SK-N-SH (cell line): ENCODE data around the gene LEMD1. TPM values are rescaled to one million over a fixed set of nuclear protein-coding genes. Genes with fewer than 3 reads are reported as not detected.

Experiments used
- CTCF ChIA-PET: fragments of 300-600, 350-600 bp; formaldehyde crosslinking; extraction: SDS; loops from one replicate; lab custom pipeline; 2021; lab: Yijun Ruan, JAX
- POLR2A ChIA-PET: fragments of 350-600 bp; sonication (Branson Sonifier 250); formaldehyde crosslinking; extraction: SDS; loops from one replicate; lab custom pipeline; 2020; ENCODE audit warnings: antibody characterized with exemption, inconsistent platforms; lab: Yijun Ruan, JAX
- DNase-seq: peaks from one replicate; pipeline ENCODE4 v3.0.0; 2012
- H2AFZ ChIP-seq: fragments of 200-600 bp; sonication (generic); 2 replicates; pipeline ENCODE4 v1.8.1; 2016; ENCODE audit warnings: antibody characterized with exemption, mild to moderate bottlenecking, low read depth
- H3F3A ChIP-seq: fragments of 200-600 bp; sonication (generic); replicated peaks from 2 replicates; pipeline ENCODE3; 2016; ENCODE audit warnings: antibody characterized with exemption, mild to moderate bottlenecking; ENCODE audit not compliant: insufficient read depth
- H3K27ac ChIP-seq, 2 experiments: fragments of 200-500 bp in 1 of 2; fragments of 200-600 bp in 1 of 2; sonication (Bioruptor generic) in 1 of 2; sonication (generic), shearing (Covaris generic) in 1 of 2; 2 replicates each; pipeline versions ENCODE4 v1.5.1 to v1.6.1; 2014 to 2016; ENCODE audit warnings: low read depth in 2 of 2, inconsistent platforms in 1 of 2, low read length in 1 of 2, mild to moderate bottlenecking in 1 of 2, mixed read lengths in 1 of 2
- H3K27me3 ChIP-seq: fragments of 200-600 bp; sonication (generic), shearing (Covaris generic); 2 replicates; pipeline ENCODE4 v1.6.1; 2016; ENCODE audit warnings: mixed run types; ENCODE audit not compliant: insufficient read depth
- H3K36me3 ChIP-seq, 2 experiments: fragments of 200-500 bp in 1 of 2; fragments of 200-600 bp in 1 of 2; sonication (Bioruptor generic) in 1 of 2; sonication (generic) in 1 of 2; replicated peaks in 1 of 2; 2 replicates each; pipeline versions ENCODE3 to v1.5.1; 2014 to 2016; ENCODE audit warnings: low read length in 1 of 2, mild to moderate bottlenecking in 1 of 2; ENCODE audit not compliant: insufficient read depth in 2 of 2, control insufficient read depth in 1 of 2
- H3K4me1 ChIP-seq, 2 experiments: fragments of 200-500 bp in 1 of 2; fragments of 200-600 bp in 1 of 2; sonication (Bioruptor generic) in 1 of 2; sonication (generic), shearing (Covaris generic) in 1 of 2; 2 replicates each; pipeline versions ENCODE4 v1.5.1 to v1.6.1; 2014 to 2016; ENCODE audit warnings: low read depth in 1 of 2, low read length in 1 of 2, mixed run types in 1 of 2; ENCODE audit not compliant: insufficient read depth in 2 of 2, control insufficient read depth in 1 of 2
- H3K4me2 ChIP-seq: fragments of 200-600 bp; sonication (generic), shearing (Covaris generic); 2 replicates; pipeline ENCODE4 v1.6.1; 2017; ENCODE audit warnings: mixed run types
- H3K4me3 ChIP-seq, 2 experiments: fragments of 200-500 bp in 1 of 2; fragments of 200-600 bp in 1 of 2; sonication (Bioruptor generic) in 1 of 2; sonication (generic), shearing (Covaris generic) in 1 of 2; 2 replicates each; pipeline versions ENCODE4 v1.5.1 to v1.8.1; 2014 to 2016; ENCODE audit warnings: low read depth in 2 of 2, inconsistent platforms in 1 of 2, low read length in 1 of 2, mild to moderate bottlenecking in 1 of 2, mixed read lengths in 1 of 2, moderate library complexity in 1 of 2
- H3K79me2 ChIP-seq: fragments of 200-600 bp; sonication (generic); 2 replicates; pipeline ENCODE4 v1.8.1; 2017; ENCODE audit warnings: mild to moderate bottlenecking; ENCODE audit not compliant: insufficient read depth
- H3K9ac ChIP-seq: fragments of 200-600 bp; sonication (generic); 2 replicates; pipeline ENCODE4 v1.6.1; 2017; ENCODE audit warnings: mixed run types
- H3K9me2 ChIP-seq: fragments of 200-600 bp; sonication (generic); 2 replicates; pipeline ENCODE4 v1.6.1; 2017; ENCODE audit warnings: mixed run types
- H3K9me3 ChIP-seq: fragments of 200-600 bp; sonication (generic); 2 replicates; pipeline ENCODE4 v1.6.1; 2017; ENCODE audit warnings: mixed run types, mild to moderate bottlenecking, moderate library complexity
- H4K20me1 ChIP-seq: fragments of 200-600 bp; sonication (generic); 2 replicates; pipeline ENCODE4 v1.6.1; 2017; ENCODE audit warnings: mild to moderate bottlenecking, mixed run types; ENCODE audit not compliant: insufficient read depth
- EP300 ChIP-seq, 2 experiments: IDR thresholded peaks; 2 replicates each; pipeline versions ENCODE4 v1.4.0 to v1.6.1; 2012; ENCODE audit warnings: borderline replicate concordance in 1 of 2, low read depth in 1 of 2, low read length in 1 of 2
- JUND ChIP-seq: IDR thresholded peaks from 2 replicates; pipeline ENCODE4 v1.4.0; 2012
- MXI1 ChIP-seq: IDR thresholded peaks from 2 replicates; pipeline ENCODE4 v1.6.1; 2012; ENCODE audit warnings: mild to moderate bottlenecking, low read depth, low read length, improper control_type of control experiment
- NFIC ChIP-seq: IDR thresholded peaks from 2 replicates; pipeline ENCODE4 v1.4.0; 2012; ENCODE audit warnings: borderline replicate concordance
- POLR2AphosphoS5 ChIP-seq: IDR thresholded peaks from 2 replicates; pipeline ENCODE4 v1.6.1; 2012; ENCODE audit warnings: low read depth, low read length
- WGBS: methylation state at CpG from one replicate; pipeline ENCODE4 v1.1.6; 2017; ENCODE audit warnings: low lambda C conversion rate; 5-methylcytosine and 5-hydroxymethylcytosine counted together
- polyA plus RNA-seq, 3 experiments: library from polyadenylated mRNA; depleted of rRNA; stranded (reverse); fragments of >200 nt; gene quantifications; 2 replicates each; pipeline ENCODE4 v1.2.3, GENCODE V29; 2012
- TF ChIP-seq, protein P1 (sequence below): IDR thresholded peaks from 2 replicates; pipeline ENCODE4 v1.4.0; 2012; ENCODE audit warnings: low read depth, borderline replicate concordance
- TF ChIP-seq, protein P2 (sequence below): IDR thresholded peaks from 2 replicates; pipeline ENCODE4; 2012

LEMD1 gene
- polyA plus RNA-seq, 1 of the 3 experiments (the other 2 are of a cell fraction) = not detected

DNA sequence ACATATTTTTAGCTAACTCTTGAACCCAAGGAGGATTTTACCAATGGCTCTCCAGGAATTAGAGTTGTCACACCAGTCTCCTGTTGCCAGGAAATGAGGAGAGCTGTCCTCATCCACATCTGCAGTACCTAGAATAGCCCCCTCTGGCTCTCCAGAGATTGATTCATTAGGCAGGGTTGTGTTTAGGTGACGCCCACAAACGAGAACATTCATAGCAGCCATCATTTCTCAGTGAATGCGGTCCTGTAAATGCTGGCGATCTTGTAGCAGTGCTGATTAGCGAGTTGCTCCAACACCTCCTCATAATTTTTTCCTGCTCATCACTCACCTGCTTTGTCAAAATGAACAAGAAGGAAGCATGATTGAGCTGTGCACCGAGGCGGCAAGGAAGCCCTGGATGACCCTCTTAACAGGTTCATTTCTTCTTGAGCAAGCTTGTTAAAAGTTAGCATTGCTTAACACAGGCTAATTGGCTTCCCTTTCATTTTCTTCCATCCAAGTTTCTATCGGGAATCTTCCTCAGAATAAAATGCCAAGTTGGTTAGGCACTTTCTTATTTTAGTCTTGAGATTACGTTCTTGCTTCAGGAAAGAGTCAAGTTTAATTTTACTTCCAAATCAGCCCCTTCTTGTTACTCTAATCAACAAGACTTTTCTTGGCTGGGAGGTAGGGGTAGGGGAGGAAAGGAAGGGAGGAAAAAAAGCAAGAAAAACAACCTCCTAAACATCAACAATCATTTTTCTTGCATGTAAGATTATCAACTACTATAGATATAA, 48.6 kb downstream of the LEMD1 start (continued):
- TF ChIP-seq, protein P1, sequence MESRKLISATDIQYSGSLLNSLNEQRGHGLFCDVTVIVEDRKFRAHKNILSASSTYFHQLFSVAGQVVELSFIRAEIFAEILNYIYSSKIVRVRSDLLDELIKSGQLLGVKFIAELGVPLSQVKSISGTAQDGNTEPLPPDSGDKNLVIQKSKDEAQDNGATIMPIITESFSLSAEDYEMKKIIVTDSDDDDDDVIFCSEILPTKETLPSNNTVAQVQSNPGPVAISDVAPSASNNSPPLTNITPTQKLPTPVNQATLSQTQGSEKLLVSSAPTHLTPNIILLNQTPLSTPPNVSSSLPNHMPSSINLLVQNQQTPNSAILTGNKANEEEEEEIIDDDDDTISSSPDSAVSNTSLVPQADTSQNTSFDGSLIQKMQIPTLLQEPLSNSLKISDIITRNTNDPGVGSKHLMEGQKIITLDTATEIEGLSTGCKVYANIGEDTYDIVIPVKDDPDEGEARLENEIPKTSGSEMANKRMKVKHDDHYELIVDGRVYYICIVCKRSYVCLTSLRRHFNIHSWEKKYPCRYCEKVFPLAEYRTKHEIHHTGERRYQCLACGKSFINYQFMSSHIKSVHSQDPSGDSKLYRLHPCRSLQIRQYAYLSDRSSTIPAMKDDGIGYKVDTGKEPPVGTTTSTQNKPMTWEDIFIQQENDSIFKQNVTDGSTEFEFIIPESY = no peak

DNA sequence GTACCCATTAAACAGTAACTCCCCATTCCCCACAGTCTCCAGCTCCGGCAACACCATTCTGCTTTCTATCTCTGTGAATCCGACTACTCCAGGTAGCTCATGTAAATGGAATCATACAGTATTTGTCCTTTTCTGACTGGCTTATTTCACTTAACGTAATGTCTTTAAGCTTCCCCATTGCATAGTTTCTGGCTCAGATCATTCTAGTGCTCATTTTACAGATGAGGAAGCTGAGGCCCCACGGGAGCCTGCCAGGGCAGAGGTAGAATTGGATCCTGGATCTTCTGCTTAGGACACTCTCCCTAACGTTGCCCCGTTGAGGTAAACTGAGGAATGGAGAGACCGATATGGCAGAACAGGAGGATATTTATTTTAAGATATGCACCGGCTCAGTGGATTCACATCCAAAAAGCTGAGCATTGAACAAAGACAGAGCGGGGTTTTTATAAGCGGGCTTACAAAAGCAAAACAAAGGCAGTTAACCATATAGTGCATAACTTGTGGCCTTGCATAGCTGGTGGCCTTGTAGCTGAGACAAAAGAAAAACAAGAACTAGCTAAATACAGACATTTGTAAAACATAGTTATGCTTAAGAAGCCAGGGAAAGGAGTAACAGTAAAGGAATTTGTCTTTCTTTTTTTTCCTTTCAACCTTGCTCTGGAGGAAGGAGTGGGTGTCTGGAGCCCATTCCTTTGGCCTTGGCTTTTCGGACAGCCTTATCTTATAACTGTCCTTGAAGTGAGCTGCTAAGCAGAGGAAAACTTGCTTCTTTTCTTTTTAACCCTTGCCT, 49.8 kb downstream of the LEMD1 start:
- ChIA-PET CTCF (interaction anchor here (1.0 to 1.9 kb wide), 6 partner anchors 36 to 152 kb away, joined by 3 to 7 read pairs (median 4); no protein-coding TSS in a partner anchor), POLR2A (no interaction called here)
- H3F3A ChIP-seq = peaks cover 36% of the 10 kb centered on the region
- peak overlapping the region in 1 of 2 experiments; percentile 55; a peak in 2 of 4 replicates for H3K27ac ChIP-seq
- H3K79me2 ChIP-seq = no peaks in the 10 kb centered on the region
- TF ChIP-seq MXI1 = no peak
- TF ChIP-seq NFIC = 0 out of 2 replicates have a peak, but pooled peaks have one; percentile 17
- TF ChIP-seq, protein P2, sequence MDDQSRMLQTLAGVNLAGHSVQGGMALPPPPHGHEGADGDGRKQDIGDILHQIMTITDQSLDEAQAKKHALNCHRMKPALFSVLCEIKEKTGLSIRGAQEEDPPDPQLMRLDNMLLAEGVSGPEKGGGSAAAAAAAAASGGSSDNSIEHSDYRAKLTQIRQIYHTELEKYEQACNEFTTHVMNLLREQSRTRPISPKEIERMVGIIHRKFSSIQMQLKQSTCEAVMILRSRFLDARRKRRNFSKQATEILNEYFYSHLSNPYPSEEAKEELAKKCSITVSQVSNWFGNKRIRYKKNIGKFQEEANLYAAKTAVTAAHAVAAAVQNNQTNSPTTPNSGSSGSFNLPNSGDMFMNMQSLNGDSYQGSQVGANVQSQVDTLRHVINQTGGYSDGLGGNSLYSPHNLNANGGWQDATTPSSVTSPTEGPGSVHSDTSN = no peak
- TF ChIP-seq JUND = 0 out of 2 replicates have a peak, but pooled peaks have one; percentile 16
- no peak for DNase-seq
- no peak overlapping the region for H2AFZ ChIP-seq
- H3K27me3 ChIP-seq = no peaks in the 10 kb centered on the region
- H3K9me2 ChIP-seq = no peaks in the 10 kb centered on the region
- WGBS = 83% methylated on average over 11 of the region's 11 CpGs
- peak overlapping the region; percentile 50 for H3K4me2 ChIP-seq
- peaks cover 4 to 34% of the 10 kb centered on the region in 2 experiments for H3K4me1 ChIP-seq
- no peaks in the 10 kb centered on the region for H3K36me3 ChIP-seq
- H4K20me1 ChIP-seq = no peaks in the 10 kb centered on the region
- no peak overlapping the region for H3K4me3 ChIP-seq
- no peak overlapping the region for H3K9ac ChIP-seq
- no peaks in the 10 kb centered on the region for H3K9me3 ChIP-seq

DNA sequence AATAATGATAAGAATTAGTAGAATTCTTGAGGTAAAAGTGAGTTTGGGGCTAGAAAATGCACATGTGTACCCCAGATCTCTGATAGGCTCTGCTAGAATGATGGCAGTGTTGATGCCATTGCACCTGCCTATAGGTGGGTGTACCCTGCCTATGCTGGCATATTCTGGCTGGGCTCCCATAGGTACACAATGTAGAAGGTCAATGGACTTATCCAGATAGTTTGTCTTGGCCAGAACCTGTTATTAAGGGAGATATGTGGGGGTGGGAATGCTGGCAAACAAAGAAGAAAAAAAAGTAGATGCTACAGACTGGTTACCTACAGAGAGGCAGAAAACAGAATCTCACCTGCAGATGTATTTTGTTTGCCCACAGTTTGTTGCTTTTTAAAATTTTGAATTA, 51.1 kb downstream of the LEMD1 start:
- DNase-seq = no peak
- TF ChIP-seq POLR2AphosphoS5 (no peak), EP300 (IDR thresholded peaks at IDR 0.05; ENCODE audit: borderline replicate concordance in 1 of 2, low read depth in 1 of 2, low read length in 1 of 2) (no peak)
- no peak overlapping the region for H3K27ac ChIP-seq
- no peaks in the 10 kb centered on the region for H3K36me3 ChIP-seq
- H3K9me2 ChIP-seq = no peaks in the 10 kb centered on the region
- peaks cover 30% of the 10 kb centered on the region for H3F3A ChIP-seq
- POLR2A ChIA-PET = no interaction called here
- no peaks in the 10 kb centered on the region for H3K27me3 ChIP-seq
- no peaks in the 10 kb centered on the region for H3K9me3 ChIP-seq
- no peak overlapping the region for H2AFZ ChIP-seq
- H4K20me1 ChIP-seq = no peaks in the 10 kb centered on the region
- CTCF ChIA-PET = interaction anchor here (1.0 to 1.3 kb wide), 4 partner anchors 35 to 153 kb away, joined by 3 to 5 read pairs (median 4); no protein-coding TSS in a partner anchor
- H3K4me3 ChIP-seq = no peak overlapping the region
- H3K79me2 ChIP-seq = no peaks in the 10 kb centered on the region
- H3K9ac ChIP-seq = no peak overlapping the region
- peaks cover 2 to 27% of the 10 kb centered on the region in 2 experiments for H3K4me1 ChIP-seq
- H3K4me2 ChIP-seq = no peak overlapping the region
